Measurements from ENCODE around the gene HSD11B1L.

The HSD11B1L gene

GRCh38 chr19:5667751-5668271, 13.0 kb upstream of the HSD11B1L start:
- H3K36me3 ChIP-seq = peaks cover 82% of the 10 kb centered on the region
- no peaks in the 10 kb centered on the region for H3K4me1 ChIP-seq
- no peaks in the 10 kb centered on the region for H3K27me3 ChIP-seq
- H3K4me3 ChIP-seq (ENCODE audit: low read depth, low read length) = no peak overlapping the region
- no peak for TF ChIP-seq CTCF (IDR thresholded peaks at IDR 0.05; ENCODE audit: low read depth, low read length)
- DNase-seq = no peak
- no peaks in the 10 kb centered on the region for H3K9me3 ChIP-seq

GRCh38 chr19:5669212-5669611, 11.6 kb upstream of the HSD11B1L start:
- H3K27me3 ChIP-seq = no peaks in the 10 kb centered on the region
- no peak for TF ChIP-seq CTCF (IDR thresholded peaks at IDR 0.05; ENCODE audit: low read depth, low read length)
- no peak for DNase-seq
- peaks cover 68% of the 10 kb centered on the region for H3K36me3 ChIP-seq
- no peaks in the 10 kb centered on the region for H3K9me3 ChIP-seq
- no peaks in the 10 kb centered on the region for H3K4me1 ChIP-seq
- no peak overlapping the region for H3K4me3 ChIP-seq (ENCODE audit: low read depth, low read length)

GRCh38 chr19:5671600-5671999, 9.2 kb upstream of the HSD11B1L start:
- DNase-seq = no peak
- Histone ChIP-seq H3K4me3 (ENCODE audit: low read depth, low read length) (no peak overlapping the region), H3K9me3 (no peaks in the 10 kb centered on the region), H3K36me3 (peaks cover 44% of the 10 kb centered on the region), H3K4me1 (no peaks in the 10 kb centered on the region), H3K27me3 (no peaks in the 10 kb centered on the region)
- no peak for TF ChIP-seq CTCF (IDR thresholded peaks at IDR 0.05; ENCODE audit: low read depth, low read length)

- no peak for TF ChIP-seq CTCF (IDR thresholded peaks at IDR 0.05; ENCODE audit: low read depth, low read length)
- H3K27me3 ChIP-seq = no peaks in the 10 kb centered on the region
- DNase-seq = no peak
- no peak overlapping the region for H3K4me3 ChIP-seq (ENCODE audit: low read depth, low read length)
- peaks cover 31% of the 10 kb centered on the region for H3K36me3 ChIP-seq
- H3K9me3 ChIP-seq = no peaks in the 10 kb centered on the region
- no peaks in the 10 kb centered on the region for H3K4me1 ChIP-seq
These were observed 7.9 kb upstream of the HSD11B1L start for GRCh38 chr19:5672708-5673459.

GRCh38 chr19:5673752-5674151, 7.1 kb upstream of the HSD11B1L start:
- no peak for DNase-seq
- no peaks in the 10 kb centered on the region for H3K4me1 ChIP-seq
- H3K4me3 ChIP-seq (ENCODE audit: low read depth, low read length) = no peak overlapping the region
- H3K36me3 ChIP-seq = peaks cover 27% of the 10 kb centered on the region
- no peaks in the 10 kb centered on the region for H3K9me3 ChIP-seq
- no peaks in the 10 kb centered on the region for H3K27me3 ChIP-seq
- no peak for TF ChIP-seq CTCF (IDR thresholded peaks at IDR 0.05; ENCODE audit: low read depth, low read length)

- Histone ChIP-seq H3K4me1 (no peaks in the 10 kb centered on the region), H3K9me3 (no peaks in the 10 kb centered on the region), H3K4me3 (ENCODE audit: low read depth, low read length) (no peak overlapping the region), H3K27me3 (no peaks in the 10 kb centered on the region), H3K36me3 (peaks cover 17% of the 10 kb centered on the region)
- no peak for DNase-seq
- no peak for TF ChIP-seq CTCF (IDR thresholded peaks at IDR 0.05; ENCODE audit: low read depth, low read length)
These were observed 6.1 kb upstream of the HSD11B1L start for GRCh38 chr19:5674714-5675113.
